PC-9 (cell line): ENCODE measurements around the gene GHR.

Experiments
- CTCF ChIP-seq: fragments of 200-600 bp; sonication (generic); conservative IDR thresholded peaks from 2 replicates; pipeline ENCODE4 v1.6.1; 2017; ENCODE audit warnings: mixed run types, antibody characterized with exemption, mild to moderate bottlenecking, moderate library complexity
- EZH2 ChIP-seq: fragments of 200-600 bp; sonication (generic); IDR thresholded peaks from 2 replicates; pipeline ENCODE4 v1.8.0; 2017; ENCODE audit warnings: antibody characterized with exemption, low read depth

- TF ChIP-seq CTCF (no peak), EZH2 (no peak)
Measured at GRCh38 chr5:42593591-42593990, 170.4 kb downstream of the GHR start.
